Epithelial cell of esophagus (primary cell): ENCODE measurements around the gene MVB12B.
A peak's percentile ranks its signal among the peaks of the same experiment; 100 is the strongest.

Experiments used
- DNase-seq: peaks from one replicate; pipeline ENCODE4 v3.0.0; 2010; ENCODE audit warnings: low read depth
- H3K4me3 ChIP-seq: 2 replicates; pipeline ENCODE4 v1.5.1; 2011; ENCODE audit warnings: mild to moderate bottlenecking, low read length, control low read depth
- TF ChIP-seq, protein P1 (sequence below): IDR thresholded peaks from 2 replicates; pipeline ENCODE4 v1.5.1; 2011; ENCODE audit warnings: low read depth, mild to moderate bottlenecking, low read length, control low read depth, inconsistent platforms; ENCODE audit not compliant: insufficient read depth; ENCODE audit errors: missing control alignments

MVB12B gene

DNA sequence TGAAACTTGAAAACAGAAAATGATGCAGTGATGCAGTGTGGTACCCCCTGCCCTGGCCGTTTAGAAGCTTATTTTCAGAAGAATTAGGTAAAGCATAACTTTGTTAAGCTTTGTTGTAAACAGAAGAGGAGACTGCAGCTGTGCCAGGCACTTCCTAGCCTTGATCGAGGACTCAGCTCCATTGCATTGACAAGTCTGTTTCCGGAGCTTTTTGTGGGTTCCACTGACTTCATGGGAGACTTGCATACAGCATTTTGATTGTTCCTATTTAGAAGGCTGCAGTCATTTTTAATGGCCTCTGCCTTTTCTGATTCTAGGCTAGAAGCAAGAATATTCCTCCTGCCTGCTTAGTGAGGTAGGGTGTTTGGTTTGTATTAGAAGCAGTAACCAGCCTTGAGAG is 12.3 kb downstream of the MVB12B start:
- TF ChIP-seq, protein P1, sequence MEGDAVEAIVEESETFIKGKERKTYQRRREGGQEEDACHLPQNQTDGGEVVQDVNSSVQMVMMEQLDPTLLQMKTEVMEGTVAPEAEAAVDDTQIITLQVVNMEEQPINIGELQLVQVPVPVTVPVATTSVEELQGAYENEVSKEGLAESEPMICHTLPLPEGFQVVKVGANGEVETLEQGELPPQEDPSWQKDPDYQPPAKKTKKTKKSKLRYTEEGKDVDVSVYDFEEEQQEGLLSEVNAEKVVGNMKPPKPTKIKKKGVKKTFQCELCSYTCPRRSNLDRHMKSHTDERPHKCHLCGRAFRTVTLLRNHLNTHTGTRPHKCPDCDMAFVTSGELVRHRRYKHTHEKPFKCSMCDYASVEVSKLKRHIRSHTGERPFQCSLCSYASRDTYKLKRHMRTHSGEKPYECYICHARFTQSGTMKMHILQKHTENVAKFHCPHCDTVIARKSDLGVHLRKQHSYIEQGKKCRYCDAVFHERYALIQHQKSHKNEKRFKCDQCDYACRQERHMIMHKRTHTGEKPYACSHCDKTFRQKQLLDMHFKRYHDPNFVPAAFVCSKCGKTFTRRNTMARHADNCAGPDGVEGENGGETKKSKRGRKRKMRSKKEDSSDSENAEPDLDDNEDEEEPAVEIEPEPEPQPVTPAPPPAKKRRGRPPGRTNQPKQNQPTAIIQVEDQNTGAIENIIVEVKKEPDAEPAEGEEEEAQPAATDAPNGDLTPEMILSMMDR: no peak
- H3K4me3 ChIP-seq: no peak overlapping the region
- DNase-seq: no peak

- no peak overlapping the region for H3K4me3 ChIP-seq
- no peak for DNase-seq
- TF ChIP-seq, protein P1: no peak
Observed at GRCh38 chr9:126341426-126341825, 14.8 kb downstream of the MVB12B start.

DNA sequence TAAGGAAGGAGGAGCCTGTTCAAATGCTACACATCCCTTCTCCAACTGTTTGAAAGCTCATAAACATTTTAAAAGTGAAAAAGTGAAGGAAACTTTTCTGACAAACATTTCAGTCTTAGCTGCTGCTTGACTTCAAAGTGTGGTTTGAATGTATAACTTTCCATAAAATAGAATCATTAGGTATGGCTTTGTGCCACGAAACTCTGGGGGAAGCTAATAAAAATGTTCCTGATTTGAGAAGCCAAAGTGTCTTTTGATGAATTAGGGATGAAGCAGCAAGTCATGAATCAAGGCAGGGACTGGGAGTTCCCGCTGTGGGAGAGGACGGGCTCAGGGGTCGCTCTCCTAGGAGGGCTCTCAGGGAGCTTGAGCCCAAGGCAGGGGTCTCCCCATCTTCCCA is 15.3 kb downstream of the MVB12B start:
- no peak overlapping the region for H3K4me3 ChIP-seq
- DNase-seq: no peak
- TF ChIP-seq, protein P1: no peak

GRCh38 chr9:126342621-126343031 is 16.0 kb downstream of the MVB12B start:
- no peak overlapping the region for H3K4me3 ChIP-seq
- TF ChIP-seq, protein P1: no peak
- no peak for DNase-seq

DNA sequence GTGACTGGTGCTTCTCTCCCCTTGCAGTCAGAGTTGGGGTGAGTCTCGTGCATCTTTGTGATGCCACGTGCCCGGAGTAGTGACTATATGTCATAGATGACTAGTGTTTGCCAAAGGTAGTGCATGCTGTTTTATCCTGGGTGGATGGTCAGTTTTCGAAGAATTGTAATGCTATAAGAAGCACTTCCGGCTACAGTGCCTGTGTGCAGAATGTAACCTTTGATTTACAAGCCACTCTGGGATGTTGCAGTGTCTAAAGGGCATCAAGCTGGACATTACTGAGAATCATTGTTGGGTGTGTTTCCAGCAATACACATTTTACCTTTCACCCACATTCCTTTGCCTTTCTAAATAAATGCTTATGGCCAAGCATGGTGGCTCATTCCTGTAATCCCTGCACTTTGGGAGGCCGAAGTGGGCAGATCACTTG is 16.7 kb downstream of the MVB12B start:
- H3K4me3 ChIP-seq: no peak overlapping the region
- no peak for DNase-seq
- TF ChIP-seq, protein P1: peak; percentile 15

DNA sequence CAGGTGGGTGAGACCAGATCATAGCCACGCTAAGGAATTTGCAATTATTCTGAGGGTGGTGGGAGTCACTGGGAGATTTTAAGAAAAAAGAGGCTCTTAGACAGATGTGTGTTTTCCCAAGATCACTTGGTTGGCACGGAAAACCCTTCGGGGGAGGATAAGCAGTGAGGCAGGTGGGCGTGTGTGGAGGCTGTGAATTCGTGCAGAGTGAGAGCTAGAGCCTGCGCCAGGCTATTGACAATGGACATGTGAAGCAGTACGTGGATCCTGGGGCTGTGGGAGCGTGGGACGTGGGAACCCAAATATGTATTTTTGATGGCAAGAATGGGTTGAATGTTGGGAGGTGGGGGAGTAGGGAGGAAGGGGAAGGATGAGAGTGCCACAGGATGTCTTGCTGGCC is 19.4 kb downstream of the MVB12B start:
- no peak overlapping the region for H3K4me3 ChIP-seq
- DNase-seq: no peak
- TF ChIP-seq, protein P1: no peak

DNA sequence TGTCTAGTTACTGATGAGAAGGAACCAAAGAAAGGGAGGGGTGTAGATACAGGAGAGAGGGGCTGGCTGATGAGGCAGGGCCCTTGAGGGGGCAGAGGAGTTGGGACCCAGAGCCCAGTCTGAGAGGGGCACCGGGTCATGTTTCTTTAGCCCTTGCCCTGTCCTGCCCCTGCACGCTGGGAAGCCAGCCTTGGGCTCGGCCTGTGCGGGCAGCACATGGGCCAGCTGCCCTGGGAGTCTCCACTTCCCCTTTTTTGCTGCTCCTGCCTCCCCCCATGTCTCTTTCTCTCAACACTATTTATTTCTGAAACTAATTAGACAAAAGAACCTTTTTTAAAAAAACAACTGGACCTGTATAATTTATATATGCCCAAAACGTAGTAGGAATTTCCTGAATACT is 20.5 kb downstream of the MVB12B start:
- H3K4me3 ChIP-seq: no peak overlapping the region
- DNase-seq: no peak
- TF ChIP-seq, protein P1: no peak
